NCI-H2196 treated with DMSO at 0.1 percent for 48 hours (cell line): ENCODE data around the gene ZFP36L1.
A peak's percentile ranks its signal among the peaks of the same experiment; 100 is the strongest.

Experiments used
- DNase-seq: peaks from one replicate; lab custom pipeline; 2025; ENCODE audit not compliant: unreplicated experiment; lab: John Stamatoyannopoulos, UW

ZFP36L1 gene

GRCh38 chr14:68796418-68797101 is 3.7 kb upstream of the ZFP36L1 start:
- DNase-seq = no peak

- DNase-seq = peak; percentile 69
Observed at GRCh38 chr14:68795597-68796417, 2.9 kb upstream of the ZFP36L1 start.

- DNase-seq = no peak
Observed at GRCh38 chr14:68794851-68795596, 2.2 kb upstream of the ZFP36L1 start.

GRCh38 chr14:68794130-68794850 is 1.4 kb upstream of the ZFP36L1 start:
- DNase-seq = peak; percentile 40

DNA sequence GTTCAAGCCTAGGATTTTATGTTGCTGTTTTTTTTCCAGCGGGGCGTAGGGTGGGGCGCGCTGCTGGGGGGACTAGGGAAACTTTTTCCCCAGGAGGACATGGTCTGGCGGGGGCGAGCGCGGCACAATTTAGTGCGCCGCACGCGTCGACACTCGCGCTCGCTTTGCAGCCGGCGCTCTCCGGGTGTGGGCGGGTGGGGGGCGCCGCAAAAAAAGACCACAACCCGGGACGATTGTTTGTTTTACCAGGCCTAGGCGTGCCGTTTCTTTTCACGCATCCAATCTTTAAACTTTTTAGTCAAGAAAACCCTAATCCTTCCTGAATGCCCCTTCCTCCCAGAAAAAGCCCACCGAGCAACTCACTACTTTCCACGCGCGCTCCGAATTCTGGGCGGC is 865 bp upstream of the ZFP36L1 start:
- no peak for DNase-seq

GRCh38 chr14:68792678-68792978 is 239 bp downstream of the ZFP36L1 start:
- DNase-seq = no peak

GRCh38 chr14:68791902-68792677 is 777 bp downstream of the ZFP36L1 start:
- DNase-seq = no peak

GRCh38 chr14:68791078-68791901 is 1.6 kb downstream of the ZFP36L1 start:
- DNase-seq = no peak

GRCh38 chr14:68790644-68791077 is 2.2 kb downstream of the ZFP36L1 start:
- no peak for DNase-seq

- no peak for DNase-seq
Observed at GRCh38 chr14:68789821-68790643, 2.8 kb downstream of the ZFP36L1 start.

- DNase-seq = no peak
Observed at GRCh38 chr14:68788996-68789820, 3.7 kb downstream of the ZFP36L1 start.

DNA sequence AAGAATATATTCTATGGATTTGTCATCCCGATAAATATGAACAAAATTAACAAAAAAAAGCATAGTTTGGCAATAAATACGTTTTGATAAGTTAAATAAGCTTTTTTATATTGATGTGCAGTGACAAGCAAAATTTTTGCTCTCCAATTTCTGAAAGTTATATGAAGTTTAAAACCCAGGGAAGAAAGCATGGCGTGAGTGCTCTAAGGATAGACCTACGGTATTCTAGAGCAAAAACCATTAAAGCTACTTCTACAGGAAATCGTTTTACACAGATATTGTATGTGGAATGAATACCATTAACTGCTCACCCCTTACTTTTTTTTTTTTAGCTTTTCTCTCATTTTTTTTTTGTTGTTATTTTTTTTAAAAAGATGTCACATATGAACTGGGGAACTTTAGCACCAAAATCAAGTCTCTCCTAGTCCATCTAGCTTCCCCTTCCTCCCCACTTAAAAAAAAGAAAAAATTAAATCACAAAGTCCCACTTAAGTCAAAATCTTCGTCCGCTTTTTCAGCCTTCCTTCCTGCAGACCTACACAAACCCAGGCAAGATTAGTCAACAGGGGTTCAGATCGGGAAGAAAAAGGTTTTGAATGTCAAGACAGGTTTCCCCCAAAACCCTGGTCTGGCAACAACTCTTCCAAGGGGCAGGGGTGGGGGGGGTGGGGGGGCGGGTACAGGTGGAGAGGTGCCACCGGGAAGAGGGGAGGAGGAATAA is 4.4 kb downstream of the ZFP36L1 start:
- no peak for DNase-seq

- DNase-seq = no peak
Observed at GRCh38 chr14:68787092-68787992, 5.5 kb downstream of the ZFP36L1 start.

- no peak for DNase-seq
Observed at GRCh38 chr14:68786491-68787091, 6.3 kb downstream of the ZFP36L1 start.

GRCh38 chr14:68785534-68786490 is 7.1 kb downstream of the ZFP36L1 start:
- no peak for DNase-seq
